ENCODE data around the gene BNC2. TPM values are rescaled to one million over a fixed set of nuclear protein-coding genes. Genes with fewer than 3 reads are reported as not detected.

Gene BNC2
- total RNA-seq, 4 donors from 2014 or later: 20.5 to 55.4 (median 26.2) TPM

DNA sequence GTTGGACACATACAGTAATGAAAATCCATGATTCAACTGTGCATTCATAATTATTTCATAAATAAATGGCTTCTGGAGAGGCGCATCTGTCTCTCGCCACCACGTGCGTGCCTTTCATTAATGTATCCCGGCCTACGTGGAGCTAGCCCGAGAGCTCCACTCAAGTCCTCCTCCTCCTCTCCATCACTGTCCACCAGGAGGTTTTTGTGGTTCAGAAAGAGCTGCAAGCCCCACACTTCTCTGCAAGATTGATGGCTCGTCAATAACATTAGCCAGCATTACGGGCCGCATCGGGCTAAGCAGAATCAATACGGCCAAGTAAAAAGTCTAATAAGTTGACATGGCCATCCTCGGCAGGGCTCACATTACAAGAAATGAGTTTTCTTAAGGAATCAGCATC is 499.8 kb downstream of the BNC2 start:
- Histone ChIP-seq H3K9me3 (no peaks in the 10 kb centered on the region), H3K27me3 (no peaks in the 10 kb centered on the region), H3K36me3 (no peaks in the 10 kb centered on the region), H3K4me1 (no peaks in the 10 kb centered on the region), H3K4me3 (no peak overlapping the region), H3K27ac (no peak overlapping the region)
- intact Hi-C loops (cut with DNase I; ENCODE audit: low total_unique reads) (no loop called here), in situ Hi-C loops (cut with MboI; ENCODE audit: low pct_ligation_motif_present in 1 of 4, low pct_unique_long_range_greater_than_20kb in 1 of 4, low sequenced_read_pairs in 3 of 4) (no loop called here)
- 97 to 100% methylated on average over 1 to 13 of the region's 13 CpGs for WGBS, 2 donors (ENCODE audit: low coverage in 1 of 2)
- DNase-seq: no peak
- no peak for TF ChIP-seq EP300 (IDR thresholded peaks at IDR 0.05; ENCODE audit: low read depth)
- TF ChIP-seq, protein P1, sequence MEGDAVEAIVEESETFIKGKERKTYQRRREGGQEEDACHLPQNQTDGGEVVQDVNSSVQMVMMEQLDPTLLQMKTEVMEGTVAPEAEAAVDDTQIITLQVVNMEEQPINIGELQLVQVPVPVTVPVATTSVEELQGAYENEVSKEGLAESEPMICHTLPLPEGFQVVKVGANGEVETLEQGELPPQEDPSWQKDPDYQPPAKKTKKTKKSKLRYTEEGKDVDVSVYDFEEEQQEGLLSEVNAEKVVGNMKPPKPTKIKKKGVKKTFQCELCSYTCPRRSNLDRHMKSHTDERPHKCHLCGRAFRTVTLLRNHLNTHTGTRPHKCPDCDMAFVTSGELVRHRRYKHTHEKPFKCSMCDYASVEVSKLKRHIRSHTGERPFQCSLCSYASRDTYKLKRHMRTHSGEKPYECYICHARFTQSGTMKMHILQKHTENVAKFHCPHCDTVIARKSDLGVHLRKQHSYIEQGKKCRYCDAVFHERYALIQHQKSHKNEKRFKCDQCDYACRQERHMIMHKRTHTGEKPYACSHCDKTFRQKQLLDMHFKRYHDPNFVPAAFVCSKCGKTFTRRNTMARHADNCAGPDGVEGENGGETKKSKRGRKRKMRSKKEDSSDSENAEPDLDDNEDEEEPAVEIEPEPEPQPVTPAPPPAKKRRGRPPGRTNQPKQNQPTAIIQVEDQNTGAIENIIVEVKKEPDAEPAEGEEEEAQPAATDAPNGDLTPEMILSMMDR (IDR thresholded peaks at IDR 0.05): no peak
- TF ChIP-seq POLR2AphosphoS5 (IDR thresholded peaks at IDR 0.05): no peak
- no peak for TF ChIP-seq POLR2A (IDR thresholded peaks at IDR 0.05)

DNA sequence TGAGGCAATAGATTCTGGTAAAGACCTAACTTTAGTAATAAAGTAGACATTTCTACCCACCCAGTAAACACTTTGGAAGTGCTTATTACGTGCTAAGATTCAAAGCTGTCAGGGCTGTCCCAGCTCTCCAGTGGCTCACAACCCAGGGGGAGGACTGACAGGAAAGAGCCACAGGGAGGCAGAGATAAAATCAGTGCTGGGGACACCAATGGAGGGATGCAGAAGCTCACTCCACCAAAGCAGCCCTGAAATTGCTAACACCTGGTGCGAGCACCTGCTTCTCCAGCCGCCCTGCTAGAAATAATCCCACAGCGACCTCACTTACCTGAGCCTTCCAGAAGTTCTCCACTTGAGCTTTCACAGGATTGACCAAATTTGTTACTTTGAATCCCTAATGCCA is 501.0 kb downstream of the BNC2 start:
- intact Hi-C loops (cut with DNase I; ENCODE audit: low total_unique reads): no loop called here
- H3K27me3 ChIP-seq: no peaks in the 10 kb centered on the region
- WGBS, 2 donors (ENCODE audit: low coverage in 1 of 2): 93 to 100% methylated on average over 1 to 4 of the region's 4 CpGs
- no peak overlapping the region for H3K4me3 ChIP-seq
- no peak overlapping the region for H3K27ac ChIP-seq
- no peaks in the 10 kb centered on the region for H3K4me1 ChIP-seq
- no peaks in the 10 kb centered on the region for H3K9me3 ChIP-seq
- no peak for TF ChIP-seq POLR2AphosphoS5 (IDR thresholded peaks at IDR 0.05)
- TF ChIP-seq, protein P1 (IDR thresholded peaks at IDR 0.05): no peak
- in situ Hi-C loops (cut with MboI; ENCODE audit: low pct_ligation_motif_present in 1 of 4, low pct_unique_long_range_greater_than_20kb in 1 of 4, low sequenced_read_pairs in 3 of 4): no loop called here
- no peak for DNase-seq
- no peaks in the 10 kb centered on the region for H3K36me3 ChIP-seq

DNA sequence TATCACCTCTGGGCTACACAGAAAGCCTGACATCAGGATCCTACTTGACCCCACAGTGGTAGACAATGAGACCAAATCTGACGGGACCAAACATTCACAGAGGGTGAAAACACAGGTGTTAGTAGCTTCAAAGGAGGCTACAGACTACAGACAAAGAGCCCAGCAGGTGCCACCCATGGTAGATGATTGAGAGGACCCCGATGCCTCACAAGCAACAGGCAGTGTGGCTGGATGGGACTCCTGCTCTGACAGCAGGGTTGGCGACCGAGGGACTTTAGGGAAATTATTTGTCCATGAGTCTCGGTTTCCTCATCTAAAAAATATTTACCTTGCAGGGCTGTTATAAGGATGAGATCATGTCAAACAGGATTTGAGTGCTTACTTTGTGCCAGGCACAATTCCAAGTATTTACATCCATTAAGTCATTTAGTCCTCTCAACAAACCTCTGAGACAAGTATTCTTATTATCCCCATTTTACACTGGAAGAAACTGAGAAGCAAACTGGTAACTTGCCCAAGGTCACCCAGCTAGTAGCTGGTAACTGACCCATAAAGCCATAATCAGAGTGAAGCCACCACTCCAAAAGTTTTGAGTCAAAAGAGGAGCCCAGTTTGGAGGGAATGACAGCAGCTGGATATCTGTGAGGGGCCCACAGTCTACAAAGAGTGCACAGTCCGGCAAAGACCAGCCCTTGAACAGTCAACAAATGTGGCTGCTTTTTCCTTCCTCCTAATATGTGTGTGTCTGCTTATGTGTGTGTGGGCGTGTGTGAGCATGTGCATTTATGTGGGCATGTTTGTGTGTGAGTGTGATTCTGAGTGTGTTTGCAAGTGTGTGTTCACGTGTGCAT is 502.0 kb downstream of the BNC2 start:
- TF ChIP-seq POLR2A (IDR thresholded peaks at IDR 0.05): no peak
- TF ChIP-seq EP300 (IDR thresholded peaks at IDR 0.05; ENCODE audit: low read depth): no peak
- H3K4me1 ChIP-seq: no peaks in the 10 kb centered on the region
- intact Hi-C loops (cut with DNase I; ENCODE audit: low total_unique reads): no loop called here
- H3K9me3 ChIP-seq: no peaks in the 10 kb centered on the region
- H3K27me3 ChIP-seq: no peaks in the 10 kb centered on the region
- in situ Hi-C loops (cut with MboI; ENCODE audit: low pct_ligation_motif_present in 1 of 4, low pct_unique_long_range_greater_than_20kb in 1 of 4, low sequenced_read_pairs in 3 of 4): no loop called here
- 64 to 80% methylated on average over 1 to 8 of the region's 8 CpGs for WGBS, 2 donors (ENCODE audit: low coverage in 1 of 2)
- H3K36me3 ChIP-seq: no peaks in the 10 kb centered on the region
- no peak overlapping the region for H3K4me3 ChIP-seq
- no peak for DNase-seq
- no peak overlapping the region for H3K27ac ChIP-seq

DNA sequence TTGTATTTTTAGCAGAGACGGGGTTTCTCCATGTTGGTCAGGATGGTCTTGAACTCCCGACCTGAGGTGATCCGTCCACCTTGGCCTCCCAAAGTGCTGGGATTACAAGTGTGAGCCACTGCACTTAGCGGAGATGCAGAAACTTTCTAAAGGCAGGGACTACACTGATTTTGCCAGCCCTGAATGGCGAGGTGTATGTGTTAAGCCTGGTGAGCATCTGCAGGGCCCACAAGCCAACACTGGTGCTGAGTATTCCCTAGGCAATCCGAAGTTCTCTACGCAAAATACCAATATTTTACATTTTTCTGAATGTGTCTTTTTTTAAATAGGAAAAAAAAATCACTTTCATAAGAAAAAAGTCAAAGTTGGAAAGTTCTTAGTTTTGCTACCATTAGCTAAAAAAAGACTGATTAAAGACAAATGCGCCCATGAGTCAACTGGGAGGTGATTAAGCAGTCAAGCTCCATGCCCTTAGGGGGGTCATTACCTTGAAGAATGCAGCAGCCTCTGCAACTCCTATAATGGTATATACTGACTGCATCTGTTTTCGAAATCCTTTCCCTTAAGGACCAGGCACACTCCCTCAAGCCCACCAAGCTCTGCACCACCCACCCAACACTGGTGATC is 502.8 kb downstream of the BNC2 start:
- 86 to 98% methylated on average over 8 to 9 of the region's 9 CpGs for WGBS, 2 donors (ENCODE audit: low coverage in 1 of 2)
- Histone ChIP-seq H3K4me3 (no peak overlapping the region), H3K27ac (no peak overlapping the region), H3K9me3 (no peaks in the 10 kb centered on the region), H3K27me3 (no peaks in the 10 kb centered on the region), H3K36me3 (no peaks in the 10 kb centered on the region), H3K4me1 (no peaks in the 10 kb centered on the region)
- in situ Hi-C loops (cut with MboI; ENCODE audit: low pct_ligation_motif_present in 1 of 4, low pct_unique_long_range_greater_than_20kb in 1 of 4, low sequenced_read_pairs in 3 of 4): no loop called here
- no peak for DNase-seq
- TF ChIP-seq EP300 (IDR thresholded peaks at IDR 0.05; ENCODE audit: low read depth) (no peak), POLR2A (IDR thresholded peaks at IDR 0.05) (no peak), POLR2AphosphoS5 (IDR thresholded peaks at IDR 0.05) (no peak)
- TF ChIP-seq, protein P1 (IDR thresholded peaks at IDR 0.05): no peak
- intact Hi-C loops (cut with DNase I; ENCODE audit: low total_unique reads): no loop called here
